ENCODE measurements around the gene MAGEA3. TPM values are rescaled to one million over a fixed set of nuclear protein-coding genes. Genes with fewer than 3 reads are reported as not detected.
"Not testable (repeated sequence)": the region's sequence is repeated elsewhere in the genome, so short reads cannot be mapped to it uniquely, and the experiment has no call there.

MAGEA3 gene, protein sequence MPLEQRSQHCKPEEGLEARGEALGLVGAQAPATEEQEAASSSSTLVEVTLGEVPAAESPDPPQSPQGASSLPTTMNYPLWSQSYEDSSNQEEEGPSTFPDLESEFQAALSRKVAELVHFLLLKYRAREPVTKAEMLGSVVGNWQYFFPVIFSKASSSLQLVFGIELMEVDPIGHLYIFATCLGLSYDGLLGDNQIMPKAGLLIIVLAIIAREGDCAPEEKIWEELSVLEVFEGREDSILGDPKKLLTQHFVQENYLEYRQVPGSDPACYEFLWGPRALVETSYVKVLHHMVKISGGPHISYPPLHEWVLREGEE
- total RNA-seq, result not detected

DNA sequence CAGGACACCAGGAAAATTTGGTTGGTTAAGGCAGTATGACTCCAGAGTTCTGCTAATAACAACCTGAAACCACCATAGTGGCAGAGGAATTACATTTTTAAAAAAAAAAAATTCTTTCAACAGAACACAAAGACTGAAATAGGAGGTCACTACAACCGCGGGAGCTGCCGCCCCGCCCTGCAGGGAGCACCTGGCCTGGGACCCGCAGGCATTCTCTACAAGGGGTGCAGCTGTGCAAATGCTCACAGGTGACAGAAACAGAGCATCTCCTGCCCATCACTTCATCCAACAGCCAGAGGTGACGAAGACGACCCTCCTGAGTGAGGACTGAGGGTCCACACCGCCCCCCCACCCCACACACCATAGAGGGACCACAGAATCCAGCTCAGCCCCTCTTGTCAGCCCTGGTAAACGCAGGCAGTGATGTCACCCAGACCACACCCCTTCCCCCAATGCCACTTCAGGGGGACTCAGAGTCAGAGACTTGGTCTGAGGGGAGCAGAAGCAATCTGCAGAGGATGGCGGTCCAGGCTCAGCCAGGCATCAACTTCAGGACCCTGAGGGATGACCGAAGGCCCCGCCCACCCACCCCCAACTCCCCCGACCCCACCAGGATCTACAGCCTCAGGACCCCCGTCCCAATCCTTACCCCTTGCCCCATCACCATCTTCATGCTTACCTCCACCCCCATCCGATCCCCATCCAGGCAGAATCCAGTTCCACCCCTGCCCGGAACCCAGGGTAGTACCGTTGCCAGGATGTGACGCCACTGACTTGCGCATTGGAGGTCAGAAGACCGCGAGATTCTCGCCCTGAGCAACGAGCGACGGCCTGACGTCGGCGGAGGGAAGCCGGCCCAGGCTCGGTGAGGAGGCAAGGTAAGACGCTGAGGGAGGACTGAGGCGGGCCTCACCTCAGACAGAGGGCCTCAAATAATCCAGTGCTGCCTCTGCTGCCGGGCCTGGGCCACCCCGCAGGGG is at the start of gene MAGEA3:
MAGEA3 (plus strand) TSS at position 843 of the 980 bp plus-strand sequence. CDS start 2,039 bp downstream, outside the sequence.
- H3K36me3 ChIP-seq, ATAC-seq, H3K4me3 ChIP-seq, H3K4me1 ChIP-seq, H3K27ac ChIP-seq, H3K27me3 ChIP-seq, H3K9me3 ChIP-seq: not testable (repeated sequence)
- WGBS, 2 donors (ENCODE audit: low coverage in 1 of 2), result no CpG with 5 or more reads among the region's 34 CpGs

DNA sequence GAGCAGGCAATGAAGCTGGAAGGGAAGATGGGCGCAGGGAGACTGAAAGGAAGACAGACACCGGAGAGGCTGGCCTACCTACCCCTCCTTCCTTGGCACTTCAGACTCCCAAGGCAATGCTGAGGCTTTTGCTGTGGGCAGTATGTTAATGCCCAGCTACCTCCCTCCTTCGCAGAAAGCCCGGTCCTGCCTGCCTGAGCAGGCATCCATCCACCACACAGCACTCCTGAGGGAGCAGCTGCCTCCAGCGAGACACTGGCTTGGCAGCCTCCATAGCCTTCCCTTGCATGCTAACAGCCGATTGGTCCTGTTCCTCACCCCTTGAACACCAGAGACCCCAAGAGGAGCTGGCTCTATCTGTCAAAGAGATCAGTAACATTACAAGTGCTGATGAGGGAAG is 46.5 kb upstream of the MAGEA3 start:
- no peak overlapping the region for H3K4me3 ChIP-seq
- H3K9me3 ChIP-seq, result no peaks in the 10 kb centered on the region
- H3K36me3 ChIP-seq, result no peaks in the 10 kb centered on the region
- TF ChIP-seq, protein P1, sequence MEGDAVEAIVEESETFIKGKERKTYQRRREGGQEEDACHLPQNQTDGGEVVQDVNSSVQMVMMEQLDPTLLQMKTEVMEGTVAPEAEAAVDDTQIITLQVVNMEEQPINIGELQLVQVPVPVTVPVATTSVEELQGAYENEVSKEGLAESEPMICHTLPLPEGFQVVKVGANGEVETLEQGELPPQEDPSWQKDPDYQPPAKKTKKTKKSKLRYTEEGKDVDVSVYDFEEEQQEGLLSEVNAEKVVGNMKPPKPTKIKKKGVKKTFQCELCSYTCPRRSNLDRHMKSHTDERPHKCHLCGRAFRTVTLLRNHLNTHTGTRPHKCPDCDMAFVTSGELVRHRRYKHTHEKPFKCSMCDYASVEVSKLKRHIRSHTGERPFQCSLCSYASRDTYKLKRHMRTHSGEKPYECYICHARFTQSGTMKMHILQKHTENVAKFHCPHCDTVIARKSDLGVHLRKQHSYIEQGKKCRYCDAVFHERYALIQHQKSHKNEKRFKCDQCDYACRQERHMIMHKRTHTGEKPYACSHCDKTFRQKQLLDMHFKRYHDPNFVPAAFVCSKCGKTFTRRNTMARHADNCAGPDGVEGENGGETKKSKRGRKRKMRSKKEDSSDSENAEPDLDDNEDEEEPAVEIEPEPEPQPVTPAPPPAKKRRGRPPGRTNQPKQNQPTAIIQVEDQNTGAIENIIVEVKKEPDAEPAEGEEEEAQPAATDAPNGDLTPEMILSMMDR (IDR thresholded peaks at IDR 0.05), result no peak
- TF ChIP-seq POLR2AphosphoS5 (IDR thresholded peaks at IDR 0.05) (no peak), POLR2A (IDR thresholded peaks at IDR 0.05) (no peak), EP300 (IDR thresholded peaks at IDR 0.05) (no peak)
- no peaks in the 10 kb centered on the region for H3K4me1 ChIP-seq
- no peak for ATAC-seq
- 80% methylated on average over 1 of the region's 6 CpGs; no CpG with 5 or more reads in 1 of the 2 donors for WGBS, 2 donors (ENCODE audit: low coverage in 1 of 2)
- no peak overlapping the region for H3K27ac ChIP-seq
- H3K27me3 ChIP-seq, result no peaks in the 10 kb centered on the region

DNA sequence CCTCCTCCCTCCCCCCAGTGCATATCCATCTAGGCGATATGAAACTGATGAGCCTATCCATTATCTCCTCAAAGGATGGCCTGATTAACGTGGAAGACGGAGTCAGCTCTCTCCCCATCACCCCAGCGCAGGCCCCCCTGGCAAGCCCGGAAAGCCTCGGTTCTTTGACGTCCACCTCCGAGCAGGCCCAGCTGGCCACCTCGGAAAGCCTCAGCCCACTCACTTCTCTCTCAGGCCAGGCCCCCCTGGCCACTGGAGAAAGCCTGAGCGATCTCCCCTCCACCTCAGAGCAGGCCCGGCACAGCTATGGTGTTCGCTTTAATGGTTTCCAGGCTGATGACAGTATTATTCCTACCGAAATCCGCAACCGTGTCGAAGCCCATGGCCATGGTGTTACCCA is 46.1 kb upstream of the MAGEA3 start:
- WGBS, 2 donors (ENCODE audit: low coverage in 1 of 2), result 80 to 81% methylated on average over 2 to 9 of the region's 16 CpGs
- Histone ChIP-seq H3K27ac (no peak overlapping the region), H3K9me3 (no peaks in the 10 kb centered on the region), H3K27me3 (no peaks in the 10 kb centered on the region), H3K36me3 (no peaks in the 10 kb centered on the region), H3K4me3 (no peak overlapping the region), H3K4me1 (no peaks in the 10 kb centered on the region)
- no peak for TF ChIP-seq POLR2AphosphoS5 (IDR thresholded peaks at IDR 0.05)
- TF ChIP-seq POLR2A (IDR thresholded peaks at IDR 0.05), result no peak
- no peak for TF ChIP-seq EP300 (IDR thresholded peaks at IDR 0.05)
- TF ChIP-seq, protein P1 (IDR thresholded peaks at IDR 0.05), result no peak
- ATAC-seq, result no peak

DNA sequence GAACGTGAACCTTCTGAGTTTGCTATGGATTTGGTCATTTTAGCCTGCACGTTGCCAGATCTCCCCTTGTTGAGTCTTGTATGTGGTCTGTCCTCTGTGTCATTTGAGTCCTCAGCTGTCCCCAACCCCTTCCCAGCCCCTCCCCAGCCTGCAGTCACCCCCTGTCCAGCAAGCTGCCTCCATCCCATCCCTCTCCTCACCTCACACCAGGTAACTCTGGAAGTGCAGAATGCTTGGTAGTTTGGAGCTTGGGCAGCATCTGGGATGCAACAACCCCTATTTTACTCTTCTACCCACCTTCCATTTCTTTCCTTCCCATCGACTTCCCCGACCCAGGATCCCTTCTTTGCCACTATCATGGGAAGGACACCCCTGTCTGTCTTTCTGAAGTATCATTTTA is 42.5 kb upstream of the MAGEA3 start:
- no peak for TF ChIP-seq POLR2A (IDR thresholded peaks at IDR 0.05)
- no peak for TF ChIP-seq POLR2AphosphoS5 (IDR thresholded peaks at IDR 0.05)
- TF ChIP-seq EP300 (IDR thresholded peaks at IDR 0.05), result no peak
- TF ChIP-seq, protein P1 (IDR thresholded peaks at IDR 0.05), result no peak
- Histone ChIP-seq H3K36me3 (no peaks in the 10 kb centered on the region), H3K4me3 (no peak overlapping the region), H3K27ac (no peak overlapping the region), H3K9me3 (no peaks in the 10 kb centered on the region), H3K4me1 (no peaks in the 10 kb centered on the region), H3K27me3 (no peaks in the 10 kb centered on the region)
- 75 to 81% methylated on average over 1 to 3 of the region's 4 CpGs for WGBS, 2 donors (ENCODE audit: low coverage in 1 of 2)
- no peak for ATAC-seq

DNA sequence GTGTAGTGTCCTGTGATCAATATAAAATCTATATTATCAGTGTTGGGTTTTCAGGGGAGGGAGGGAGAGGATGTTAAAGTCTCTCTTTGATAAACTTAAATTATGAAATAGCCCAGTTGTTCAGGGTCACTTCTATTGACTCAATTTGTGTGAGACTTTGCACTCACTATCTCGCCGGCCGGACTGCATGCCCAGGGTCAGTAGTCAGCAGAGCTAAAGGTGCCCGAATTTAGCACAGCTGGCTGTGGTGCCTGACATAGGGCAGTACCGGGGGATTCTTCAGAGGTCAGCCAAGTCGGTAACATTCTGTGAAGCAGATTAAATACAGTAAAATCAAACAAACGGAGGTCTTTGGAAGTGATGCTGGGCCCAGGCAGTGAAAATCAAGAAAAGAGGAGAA is 41.7 kb upstream of the MAGEA3 start:
- no peak for ATAC-seq
- Histone ChIP-seq H3K27ac (no peak overlapping the region), H3K27me3 (no peaks in the 10 kb centered on the region), H3K9me3 (no peaks in the 10 kb centered on the region), H3K4me1 (no peaks in the 10 kb centered on the region), H3K4me3 (no peak overlapping the region), H3K36me3 (no peaks in the 10 kb centered on the region)
- WGBS, 2 donors (ENCODE audit: low coverage in 1 of 2), result 80 to 93% methylated on average over 1 to 5 of the region's 7 CpGs
- TF ChIP-seq EP300 (IDR thresholded peaks at IDR 0.05) (no peak), POLR2A (IDR thresholded peaks at IDR 0.05) (no peak), POLR2AphosphoS5 (IDR thresholded peaks at IDR 0.05) (no peak)
- TF ChIP-seq, protein P1 (IDR thresholded peaks at IDR 0.05), result no peak
